NB4 (cell line): ENCODE results near the gene TBC1D28.
A peak's percentile ranks its signal among the peaks of the same experiment; 100 is the strongest.
"Not testable (repeated sequence)": the region's sequence is repeated elsewhere in the genome, so short reads cannot be mapped to it uniquely, and the experiment has no call there.

Experiments used
- DNase-seq: peaks from one replicate; pipeline ENCODE4 v3.0.0; 2010; ENCODE audit warnings: low read depth
- H3K4me3 ChIP-seq: one replicate; pipeline ENCODE4 v1.5.1; 2011; ENCODE audit warnings: mild to moderate bottlenecking, low read depth, low read length, moderate library complexity
- CTCF ChIP-seq: IDR thresholded peaks from one replicate; pipeline ENCODE4 v1.5.1; 2012; ENCODE audit warnings: low read depth, low read length
- MAX ChIP-seq: IDR thresholded peaks from 2 replicates; pipeline ENCODE4 v1.6.1; 2011; ENCODE audit warnings: low read depth, low read length
- MYC ChIP-seq: IDR thresholded peaks from 2 replicates; pipeline ENCODE4 v1.6.1; 2011; ENCODE audit warnings: low read depth, low read length
- POLR2A ChIP-seq: IDR thresholded peaks from 2 replicates; pipeline ENCODE4 v1.6.1; 2011; ENCODE audit warnings: mild to moderate bottlenecking; ENCODE audit not compliant: insufficient read length; ENCODE audit errors: extremely low read depth

The TBC1D28 gene

GRCh38 chr17:18626152-18626870, 17.9 kb downstream of the TBC1D28 start:
- H3K4me3 ChIP-seq = peak overlapping the region; percentile 43
- no peak for TF ChIP-seq MAX
- no peak for TF ChIP-seq CTCF
- TF ChIP-seq MYC = no peak
- TF ChIP-seq POLR2A = no peak
- no peak for DNase-seq

GRCh38 chr17:18625509-18626104, 18.6 kb downstream of the TBC1D28 start:
- peak; percentile 93 for TF ChIP-seq CTCF
- DNase-seq = peak; percentile 91
- peak overlapping the region; percentile 75 for H3K4me3 ChIP-seq

GRCh38 chr17:18624862-18625501, 19.2 kb downstream of the TBC1D28 start:
- peak overlapping the region; percentile 75 for H3K4me3 ChIP-seq
- peak; percentile 59 for DNase-seq

- not testable (repeated sequence) for DNase-seq, H3K4me3 ChIP-seq
These were observed 26.6 kb downstream of the TBC1D28 start for GRCh38 chr17:18617613-18618012.

- not testable (repeated sequence) for DNase-seq, H3K4me3 ChIP-seq
These were observed 31.2 kb downstream of the TBC1D28 start for GRCh38 chr17:18613016-18613415.

GRCh38 chr17:18593138-18593537, 51.1 kb downstream of the TBC1D28 start:
- DNase-seq, H3K4me3 ChIP-seq: not testable (repeated sequence)
